NCI-H1930 (cell line): ENCODE results near the gene TEX44.

ENCODE experiments used
- DNase-seq, 2 experiments: peaks; one replicate each; lab custom pipeline; 2025; lab: John Stamatoyannopoulos, UW

The TEX44 gene

GRCh38 chr2:231605607-231606091 lies 13.0 kb downstream of the TEX44 start:
- DNase-seq = no peak

GRCh38 chr2:231606941-231607340 lies 14.3 kb downstream of the TEX44 start:
- DNase-seq = no peak

- DNase-seq = no peak
Observed at GRCh38 chr2:231611273-231612108, 18.8 kb downstream of the TEX44 start.

GRCh38 chr2:231612109-231612455 lies 19.4 kb downstream of the TEX44 start:
- DNase-seq = no peak

GRCh38 chr2:231612456-231613330 lies 20.0 kb downstream of the TEX44 start:
- DNase-seq = peak; percentile 64 to 73

GRCh38 chr2:231613331-231613662 lies 20.6 kb downstream of the TEX44 start:
- no peak for DNase-seq

- peak; percentile 52 for DNase-seq
Observed at GRCh38 chr2:231613663-231614558, 21.2 kb downstream of the TEX44 start.

- no peak for DNase-seq
Observed at GRCh38 chr2:231614559-231615057, 21.9 kb downstream of the TEX44 start.

- no peak for DNase-seq
Observed at GRCh38 chr2:231615058-231615671, 22.5 kb downstream of the TEX44 start.

- no peak for DNase-seq
Observed at GRCh38 chr2:231616296-231616695, 23.6 kb downstream of the TEX44 start.

- no peak for DNase-seq
Observed at GRCh38 chr2:231617059-231617926, 24.6 kb downstream of the TEX44 start.

GRCh38 chr2:231621051-231621879 lies 28.6 kb downstream of the TEX44 start:
- DNase-seq = no peak

GRCh38 chr2:231622963-231623362 lies 30.3 kb downstream of the TEX44 start:
- DNase-seq = no peak

- DNase-seq = no peak
Observed at GRCh38 chr2:231626449-231626848, 33.8 kb downstream of the TEX44 start.

- DNase-seq = no peak
Observed at GRCh38 chr2:231627384-231628120, 34.9 kb downstream of the TEX44 start.

GRCh38 chr2:231632559-231633142 lies 40.0 kb downstream of the TEX44 start:
- DNase-seq = no peak

- no peak for DNase-seq
Observed at GRCh38 chr2:231633241-231633976, 40.7 kb downstream of the TEX44 start.

- DNase-seq = no peak
Observed at GRCh38 chr2:231634412-231634811, 41.7 kb downstream of the TEX44 start.
